Neuronal stem cell (in vitro differentiated cells): ENCODE results near the gene REPIN1.
A peak's percentile ranks its signal among the peaks of the same experiment; 100 is the strongest.

Source experiments
- DNase-seq: peaks from one replicate; pipeline ENCODE4 v3.0.0-alpha.2; 2013; ENCODE audit warnings: low spot score
- H2AFZ ChIP-seq: one replicate; pipeline ENCODE4 v1.6.1; 2013; ENCODE audit warnings: mild to moderate bottlenecking, low read length, inconsistent platforms
- H2AK5ac ChIP-seq: 2 replicates; pipeline ENCODE4 v1.6.1; 2013; ENCODE audit warnings: low read depth, mild to moderate bottlenecking, inconsistent platforms, low read length, moderate library complexity, mixed read lengths
- H2BK120ac ChIP-seq: 2 replicates; pipeline ENCODE4 v1.6.1; 2013; ENCODE audit warnings: low read depth, mild to moderate bottlenecking, inconsistent platforms, low read length, moderate library complexity, mixed read lengths
- H2BK12ac ChIP-seq: one replicate; pipeline ENCODE4 v1.6.1; 2013; ENCODE audit warnings: low read length, inconsistent platforms
- H2BK15ac ChIP-seq: 2 replicates; pipeline ENCODE4 v1.6.1; 2013; ENCODE audit warnings: mild to moderate bottlenecking, low read length, inconsistent platforms, mixed read lengths
- H2BK5ac ChIP-seq: one replicate; pipeline ENCODE4 v1.6.1; 2013; ENCODE audit warnings: inconsistent platforms, mild to moderate bottlenecking, low read length, moderate library complexity
- H3K14ac ChIP-seq: one replicate; pipeline ENCODE4 v1.6.1; 2013; ENCODE audit warnings: low read length, inconsistent platforms
- H3K18ac ChIP-seq: 2 replicates; pipeline ENCODE4 v1.6.1; 2013; ENCODE audit warnings: low read length, inconsistent platforms
- H3K23ac ChIP-seq: 2 replicates; pipeline ENCODE4 v1.6.1; 2013; ENCODE audit warnings: low read depth, mild to moderate bottlenecking, mixed read lengths, low read length, inconsistent platforms; ENCODE audit not compliant: poor library complexity
- H3K27ac ChIP-seq: replicated peaks from 3 replicates; pipeline ENCODE4 v1.5.1; 2013; ENCODE audit warnings: low read length, inconsistent platforms
- H3K27me3 ChIP-seq, 3 experiments: 2 replicates each; pipeline ENCODE4 v1.6.1; 2013; ENCODE audit warnings: low read length in 3 of 3, mild to moderate bottlenecking in 2 of 3, inconsistent platforms in 1 of 3, low read depth in 1 of 3, mixed read lengths in 1 of 3, moderate library complexity in 1 of 3; ENCODE audit not compliant: control insufficient read depth in 3 of 3, insufficient read depth in 3 of 3
- H3K36me3 ChIP-seq, 2 donors: replicated peaks in 1 of 2; 2 replicates each; pipeline ENCODE4 v1.6.1; 2013; ENCODE audit warnings: low read length in 2 of 2; ENCODE audit not compliant: control insufficient read depth in 2 of 2, insufficient read depth in 2 of 2
- H3K4ac ChIP-seq: 2 replicates; pipeline ENCODE4 v1.6.1; 2013; ENCODE audit warnings: inconsistent platforms, mild to moderate bottlenecking, low read length, moderate library complexity
- H3K4me1 ChIP-seq, 2 donors: 1 replicate in 1 of 2; 2 replicates in 1 of 2; pipeline ENCODE4 v1.6.1; 2013; ENCODE audit warnings: low read length in 2 of 2, low read depth in 1 of 2; ENCODE audit not compliant: control insufficient read depth in 2 of 2, insufficient read depth in 1 of 2
- H3K4me2 ChIP-seq: one replicate; pipeline ENCODE4 v1.6.1; 2013; ENCODE audit warnings: mild to moderate bottlenecking, low read length, inconsistent platforms; ENCODE audit not compliant: insufficient read depth, poor library complexity, severe bottlenecking
- H3K4me3 ChIP-seq, 2 donors: 2 replicates each; pipeline ENCODE4 v1.5.1; 2013; ENCODE audit warnings: low read length in 2 of 2, mild to moderate bottlenecking in 2 of 2, inconsistent platforms in 1 of 2, moderate library complexity in 1 of 2
- H3K79me1 ChIP-seq: one replicate; pipeline ENCODE4 v1.6.1; 2013; ENCODE audit warnings: low read depth, mild to moderate bottlenecking, inconsistent platforms, low read length, moderate library complexity
- H3K9ac ChIP-seq: one replicate; pipeline ENCODE4 v1.6.1; 2013; ENCODE audit warnings: mild to moderate bottlenecking, low read depth, low read length, inconsistent platforms; ENCODE audit not compliant: poor library complexity
- H3K9me3 ChIP-seq, 2 donors: replicated peaks in 1 of 2; 2 replicates each; pipeline versions ENCODE3 to v1.6.1; 2013; ENCODE audit warnings: low read length in 2 of 2, mild to moderate bottlenecking in 2 of 2, inconsistent platforms in 1 of 2, low read depth in 1 of 2, mixed read lengths in 1 of 2, moderate library complexity in 1 of 2; ENCODE audit not compliant: control insufficient read depth in 2 of 2, insufficient read depth in 1 of 2
- H4K8ac ChIP-seq: one replicate; pipeline ENCODE4 v1.6.1; 2013; ENCODE audit warnings: low read depth, mild to moderate bottlenecking, inconsistent platforms, low read length, moderate library complexity
- H4K91ac ChIP-seq: one replicate; pipeline ENCODE4 v1.6.1; 2013; ENCODE audit warnings: low read length, low read depth, mild to moderate bottlenecking, inconsistent platforms; ENCODE audit not compliant: poor library complexity
- WGBS, 2 donors: extraction: QIAGEN DNeasy Blood & Tissue Kit; methylation state at CpG; one replicate each; pipeline ENCODE4 v1.1.7; 2013; ENCODE audit warnings: missing lambda C conversion rate in 2 of 2, mixed read lengths in 1 of 2; ENCODE audit not compliant: insufficient read length in 2 of 2, insufficient replicate concordance in 1 of 2; ENCODE audit errors: extremely low coverage in 2 of 2; 5-methylcytosine and 5-hydroxymethylcytosine counted together

REPIN1 gene

DNA sequence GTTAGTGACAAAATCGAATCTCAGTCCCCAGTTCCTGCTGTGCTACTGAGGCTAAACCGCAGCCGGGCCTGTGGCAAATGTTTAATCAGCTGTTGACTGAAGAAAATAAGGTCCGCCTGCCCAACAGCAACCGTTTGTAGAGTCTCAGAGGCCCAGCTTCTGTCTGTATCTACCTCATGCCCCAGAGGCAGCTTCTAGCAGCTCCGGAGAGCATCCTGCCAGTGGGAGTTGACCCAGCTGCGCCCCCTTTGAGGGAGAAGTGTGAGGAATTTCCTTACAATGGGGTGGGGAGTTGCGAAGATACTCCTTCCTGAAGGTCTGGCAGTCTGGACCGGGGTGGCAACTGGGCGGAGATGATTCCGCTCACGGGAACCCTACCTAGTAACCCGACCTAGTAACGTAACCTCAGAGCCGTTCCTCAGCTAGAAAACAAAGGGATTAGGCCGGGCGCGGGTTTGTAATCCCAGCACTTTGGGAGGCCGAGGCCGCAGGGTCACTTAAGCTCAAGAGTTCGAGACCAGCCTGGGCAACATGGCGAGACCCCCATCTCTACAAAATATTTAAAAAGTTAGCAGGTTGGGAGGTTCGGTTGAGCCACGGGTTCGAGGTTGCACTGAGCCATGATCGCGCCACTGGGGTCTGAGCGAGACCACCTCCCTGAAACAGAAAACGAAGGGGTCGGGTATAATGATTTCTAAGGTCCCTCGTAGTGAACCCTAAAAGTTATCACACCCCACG, 9.7 kb downstream of the REPIN1 start:
- DNase-seq = peak; percentile 83
- WGBS, 2 donors = no CpG with 5 or more reads among the region's 32 CpGs
- Histone ChIP-seq H3K9me3 (no peaks in the 10 kb centered on the region), H2BK15ac (peak overlapping the region; percentile 88), H4K8ac (no peak overlapping the region), H3K4me2 (peak overlapping the region; percentile 88), H3K14ac (no peak overlapping the region), H3K36me3 (peaks cover 12 to 23% of the 10 kb centered on the region in 2 donors), H3K27ac (peak overlapping the region; percentile 96), H3K18ac (peak overlapping the region; percentile 98), H3K4ac (no peak overlapping the region), H2AFZ (peak overlapping the region; percentile 71), H4K91ac (peak overlapping the region; percentile 93), H2BK120ac (peak overlapping the region; percentile 97), H2BK5ac (peak overlapping the region; percentile 98), H3K23ac (peak overlapping the region; percentile 96), H2AK5ac (peak overlapping the region; percentile 95), H2BK12ac (no peak overlapping the region), H3K79me1 (peaks cover 5% of the 10 kb centered on the region), H3K9ac (peak overlapping the region; percentile 93), H3K27me3 (no peaks in the 10 kb centered on the region), H3K4me1 (peaks cover 41 to 43% of the 10 kb centered on the region in 2 donors), H3K4me3 (peak overlapping the region; percentile 55 to 87)

- Histone ChIP-seq H3K4ac (peak within 1 kb of the TSS; percentile 81), H2BK15ac (peak within 1 kb of the TSS; percentile 88), H3K79me1 (peaks cover 3% of the 10 kb centered on the region), H2AK5ac (peak within 1 kb of the TSS; percentile 95), H3K27ac (peak within 1 kb of the TSS; percentile 96), H3K23ac (peak within 1 kb of the TSS; percentile 96), H3K27me3 (no peaks in the 10 kb centered on the region), H4K8ac (no peak within 1 kb of the TSS), H3K18ac (peak within 1 kb of the TSS; percentile 98), H2BK120ac (peak within 1 kb of the TSS; percentile 97), H2AFZ (peak within 1 kb of the TSS; percentile 71), H3K4me1 (peaks cover 44 to 46% of the 10 kb centered on the region in 2 donors), H3K9me3 (no peaks in the 10 kb centered on the region), H3K4me2 (peak within 1 kb of the TSS; percentile 88), H3K9ac (peak within 1 kb of the TSS; percentile 97), H3K36me3 (peaks cover 7 to 16% of the 10 kb centered on the region in 2 donors), H2BK12ac (no peak within 1 kb of the TSS), H3K4me3 (peak within 1 kb of the TSS; percentile 76 to 96), H4K91ac (peak within 1 kb of the TSS; percentile 93), H2BK5ac (peak within 1 kb of the TSS; percentile 98), H3K14ac (peak within 1 kb of the TSS; percentile 98)
- peak; percentile 94 for DNase-seq
- no CpG with 5 or more reads among the region's 60 CpGs for WGBS, 2 donors
Measured at GRCh38 chr7:150378853-150379440, 10.3 kb downstream of the REPIN1 start, which contains the start of gene ZNF775. Gene ZNF775 (plus strand): TSS chr7:150379330. CDS start chr7:150388471, 9,141 bp downstream.

GRCh38 chr7:150379441-150380379, 11.1 kb downstream of the REPIN1 start:
- Histone ChIP-seq H2AK5ac (peak overlapping the region; percentile 93), H3K18ac (peak overlapping the region; percentile 97), H3K27ac (peak overlapping the region; percentile 91), H3K4me3 (peak overlapping the region; percentile 76 to 96), H3K4me2 (peak overlapping the region; percentile 81), H2BK120ac (peak overlapping the region; percentile 63), H2BK15ac (peak overlapping the region; percentile 79), H2BK12ac (no peak overlapping the region), H3K9ac (peak overlapping the region; percentile 97), H2BK5ac (peak overlapping the region; percentile 76), H3K36me3 (peaks cover 0 to 9% of the 10 kb centered on the region in 2 donors), H3K4me1 (peaks cover 50% of the 10 kb centered on the region in 2 donors), H3K4ac (peak overlapping the region; percentile 81), H4K91ac (no peak overlapping the region), H3K79me1 (peaks cover 2% of the 10 kb centered on the region), H3K23ac (peak overlapping the region; percentile 1), H3K14ac (peak overlapping the region; percentile 98), H2AFZ (peak overlapping the region; percentile 65), H4K8ac (no peak overlapping the region), H3K9me3 (no peaks in the 10 kb centered on the region), H3K27me3 (no peaks in the 10 kb centered on the region)
- no CpG with 5 or more reads among the region's 52 CpGs for WGBS, 2 donors
- DNase-seq = no peak
